Stimulated activated CD8-positive, alpha-beta memory T cell treated with anti-CD3 and anti-CD28 coated beads, Interleukin-12 subunit alpha, Interleukin-12 subunit beta, amount 100 ng/mL, for 24 hours (primary cell): ENCODE measurements around the gene GOSR2.
"Not testable (repeated sequence)": the region's sequence is repeated elsewhere in the genome, so short reads cannot be mapped to it uniquely, and the experiment has no call there.

Source experiments
- DNase-seq: peaks from one replicate; pipeline ENCODE4 v3.0.0-alpha.2; 2020; ENCODE audit errors: extremely low read depth

Gene GOSR2

GRCh38 chr17:46930051-46930450 is 7.1 kb downstream of the GOSR2 start:
- no peak for DNase-seq

DNA sequence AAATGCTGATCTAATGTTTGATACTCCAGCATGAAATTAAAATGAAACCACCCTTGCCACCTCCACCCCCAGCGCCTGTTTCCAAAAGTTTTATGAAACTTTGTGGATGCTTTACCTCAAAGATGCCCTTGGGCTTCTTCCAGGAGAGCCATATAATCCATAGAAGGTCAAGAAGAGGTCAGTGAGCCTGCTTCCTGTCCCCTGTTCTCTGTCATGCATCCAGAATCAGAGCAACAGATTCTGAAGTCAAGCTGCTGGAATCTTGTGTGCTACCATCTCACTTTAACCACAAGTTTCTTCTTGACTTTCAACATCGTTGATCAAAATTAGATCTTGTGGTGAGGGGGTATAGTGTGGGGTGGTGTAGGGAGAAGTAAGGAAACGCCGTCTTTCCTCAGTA is 8.6 kb downstream of the GOSR2 start:
- no peak for DNase-seq

- no peak for DNase-seq
Measured at GRCh38 chr17:46935658-46936266, 12.8 kb downstream of the GOSR2 start.

DNA sequence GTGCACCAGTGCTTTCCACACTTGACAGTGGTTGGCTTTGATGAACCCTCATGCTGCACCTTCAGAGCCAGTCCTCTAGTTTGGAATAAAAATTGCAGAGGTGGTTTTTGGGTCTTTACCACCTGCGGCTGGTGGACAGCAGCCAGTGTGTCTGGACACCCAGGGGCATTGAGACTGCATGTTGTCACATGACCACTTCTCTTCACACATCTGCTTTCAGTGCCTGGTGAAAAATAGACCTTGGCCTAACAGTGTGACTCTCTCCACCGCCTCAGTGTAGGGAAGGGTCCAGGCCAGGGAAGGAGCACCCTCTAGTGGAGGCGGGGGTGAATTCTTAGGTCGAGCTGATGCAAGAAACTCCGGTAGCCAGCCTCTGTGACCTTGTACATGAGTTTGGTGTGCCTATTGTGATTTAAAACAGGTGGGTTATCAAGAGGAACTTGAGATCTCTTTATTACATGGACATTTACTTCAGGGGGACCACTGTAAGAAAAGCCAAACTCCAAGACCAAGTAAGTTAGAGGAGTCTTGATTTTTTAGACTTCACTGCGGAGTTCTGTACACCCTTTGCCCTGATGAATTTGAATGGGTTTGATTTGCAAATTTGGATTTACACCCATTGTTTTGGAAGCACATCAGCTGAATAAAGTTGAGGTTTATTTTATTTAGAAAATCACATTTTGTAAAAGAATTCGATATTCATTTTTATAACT is 17.9 kb downstream of the GOSR2 start:
- DNase-seq, result no peak

- no peak for DNase-seq
Measured at GRCh38 chr17:46942441-46943217, 19.7 kb downstream of the GOSR2 start.

- no peak for DNase-seq
Measured at GRCh38 chr17:46943218-46943500, 20.2 kb downstream of the GOSR2 start.

DNA sequence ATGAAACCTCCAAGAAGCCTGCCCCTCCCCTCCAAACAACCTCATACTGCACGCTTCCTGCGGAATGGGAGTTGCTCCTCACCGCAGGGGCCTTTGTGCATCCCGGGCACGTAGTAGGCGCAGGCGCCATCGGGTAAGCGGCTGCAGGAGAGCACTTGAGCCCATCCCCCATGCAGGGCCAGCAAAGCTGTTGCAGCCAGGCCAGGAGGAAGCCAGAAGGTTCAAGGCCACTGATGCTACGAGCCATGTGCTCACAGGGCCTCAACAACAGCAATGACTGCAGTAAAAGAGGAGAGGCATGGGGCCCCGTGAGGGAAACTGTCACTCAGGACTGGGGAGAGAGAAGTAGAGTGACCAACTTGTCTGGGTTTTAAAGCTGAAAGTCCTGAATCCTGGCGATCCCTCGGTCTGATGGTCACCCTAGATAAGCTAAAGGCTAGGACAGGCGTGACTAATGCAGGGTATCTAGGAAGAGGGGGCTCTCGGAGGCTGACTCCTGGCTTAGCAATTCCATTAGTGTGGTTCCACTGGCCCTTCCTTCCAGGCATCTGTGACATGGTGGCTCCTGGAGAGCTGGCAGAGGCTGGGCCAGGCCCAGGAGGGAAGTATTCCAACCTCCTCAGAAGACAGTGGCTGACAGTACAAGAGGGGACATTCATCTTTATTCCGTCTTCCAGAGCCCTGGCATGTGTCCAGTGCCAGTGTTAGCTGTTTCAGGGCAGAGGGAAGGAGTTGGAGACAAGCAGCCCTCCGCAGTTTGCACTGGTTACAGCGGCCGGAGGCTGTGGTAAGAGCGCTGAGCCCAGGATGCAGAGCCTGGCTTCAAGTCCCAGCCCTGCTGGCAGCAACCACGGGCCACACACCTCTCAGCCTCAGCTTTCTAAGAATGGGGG is 20.8 kb downstream of the GOSR2 start:
- no peak for DNase-seq

DNA sequence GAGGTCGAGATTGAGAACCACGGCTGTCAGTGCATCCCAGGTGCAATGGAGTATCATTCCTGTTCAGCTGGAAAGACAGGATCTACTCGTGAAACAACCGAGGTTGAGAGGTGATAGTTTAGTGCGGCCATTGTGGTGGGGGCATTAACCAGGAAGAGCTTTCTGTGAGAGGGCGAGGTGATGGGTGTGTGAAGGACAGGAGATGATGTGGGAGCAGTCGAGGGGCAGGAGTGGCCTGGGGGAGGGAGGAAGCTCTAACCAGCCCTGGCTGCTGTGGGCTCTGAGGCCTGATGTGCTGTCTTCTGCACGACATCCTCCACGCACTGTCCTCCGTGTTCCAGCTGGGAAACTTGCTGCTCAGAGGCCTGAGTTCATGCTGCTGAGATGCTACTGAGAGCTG is 22.0 kb downstream of the GOSR2 start:
- no peak for DNase-seq

DNA sequence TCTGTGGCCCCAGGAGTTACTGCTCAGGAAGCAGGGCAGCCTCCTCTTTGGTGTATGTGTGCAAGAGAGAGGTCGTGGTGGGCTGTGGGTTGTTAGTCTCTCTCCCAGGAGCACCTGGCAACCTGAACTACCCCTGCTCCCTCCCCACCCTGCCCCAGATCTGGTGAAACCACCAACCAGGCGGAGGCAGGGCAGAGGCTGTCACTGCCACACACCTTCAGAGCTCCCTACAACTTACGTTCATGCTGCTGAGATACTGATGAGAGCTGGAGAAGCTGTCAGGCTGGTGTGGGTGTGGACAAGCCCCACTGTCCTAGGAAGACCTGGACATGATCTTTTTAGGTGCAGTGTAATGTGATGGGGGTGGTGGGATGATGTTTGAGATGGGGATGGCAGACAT is 24.3 kb downstream of the GOSR2 start:
- DNase-seq, result no peak

DNA sequence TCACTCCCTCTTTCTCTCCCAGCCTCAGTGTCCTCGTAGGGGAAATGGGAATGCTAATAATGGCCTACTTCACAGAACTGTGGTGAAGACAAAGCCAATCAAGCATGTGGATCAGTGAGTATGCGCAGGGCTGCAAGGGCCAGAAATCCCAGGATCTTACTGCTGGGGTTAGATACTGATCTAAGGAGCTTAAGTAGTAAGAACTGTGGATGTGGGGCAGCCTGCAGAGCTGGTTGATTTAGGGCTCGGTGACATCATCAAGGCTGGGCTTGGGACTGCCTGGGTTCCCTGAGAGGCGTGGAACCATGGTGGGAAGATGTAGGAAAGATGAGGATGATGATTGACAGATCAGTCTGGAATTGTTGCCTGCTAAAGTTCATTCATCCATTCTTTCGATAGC is 25.6 kb downstream of the GOSR2 start:
- DNase-seq, result no peak

- DNase-seq, result no peak
Measured at GRCh38 chr17:46949291-46950174, 26.6 kb downstream of the GOSR2 start.

DNA sequence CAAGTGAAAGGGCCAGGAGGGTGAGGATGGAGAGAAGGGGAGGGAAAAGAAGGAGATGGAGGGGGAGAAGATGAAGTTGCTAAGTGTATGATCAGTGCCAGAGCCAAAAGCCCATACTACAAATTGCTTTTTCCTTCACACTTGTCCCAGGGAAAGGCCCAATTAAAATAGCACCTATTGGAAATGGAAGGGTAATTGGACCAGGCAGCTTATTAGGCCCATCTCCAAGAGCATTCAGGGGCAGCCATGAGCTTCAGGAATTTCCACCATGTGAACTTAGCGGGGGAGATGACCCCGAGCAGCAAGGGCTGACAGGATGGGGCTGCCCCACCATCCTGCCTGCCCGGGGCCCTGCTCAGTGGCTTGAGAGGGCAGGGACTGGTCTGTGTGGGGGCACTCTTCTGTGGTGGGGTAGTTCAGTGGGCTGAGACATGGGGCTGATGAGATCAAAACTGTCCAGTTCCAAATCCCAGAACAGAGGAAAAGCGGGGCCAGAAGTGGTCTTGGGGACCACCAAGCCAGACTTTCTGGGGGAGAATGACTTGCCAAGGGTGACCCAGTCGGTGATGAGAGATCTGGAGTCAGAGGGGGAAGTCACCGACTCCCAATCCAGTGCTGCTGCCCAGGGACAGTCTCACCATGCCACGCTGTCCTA is 27.5 kb downstream of the GOSR2 start:
- no peak for DNase-seq

DNA sequence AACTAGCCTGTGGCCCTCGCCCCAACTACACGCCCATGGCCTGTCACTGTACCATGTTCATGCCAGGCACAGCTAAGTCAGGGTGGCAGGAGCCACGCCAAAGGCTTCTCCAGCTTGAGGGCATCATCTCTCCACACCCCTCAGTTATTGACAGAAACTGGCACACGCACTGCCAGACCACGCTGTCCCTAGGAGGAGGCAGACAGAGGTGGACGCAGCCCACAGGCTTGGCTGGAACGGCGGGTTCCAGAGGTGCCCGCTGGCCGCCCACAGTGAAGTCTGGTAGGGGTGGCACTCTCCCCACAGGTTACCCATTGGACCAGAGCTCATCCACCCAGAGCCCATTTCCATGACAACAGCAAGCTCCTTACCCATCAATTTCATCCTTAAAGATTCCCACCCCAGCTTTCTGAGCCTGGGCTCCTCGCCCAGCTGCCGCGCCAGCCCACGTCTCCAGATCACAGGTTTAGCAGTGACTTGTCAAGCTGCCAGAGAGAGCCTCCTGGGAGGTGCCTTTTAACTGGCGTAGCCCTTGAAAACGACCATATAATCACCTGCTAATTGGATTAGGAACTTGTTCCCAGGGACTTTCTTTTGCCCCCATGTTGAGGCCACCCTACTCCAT is 28.1 kb downstream of the GOSR2 start:
- DNase-seq, result no peak

GRCh38 chr17:46951706-46952105 is 28.7 kb downstream of the GOSR2 start:
- no peak for DNase-seq

DNA sequence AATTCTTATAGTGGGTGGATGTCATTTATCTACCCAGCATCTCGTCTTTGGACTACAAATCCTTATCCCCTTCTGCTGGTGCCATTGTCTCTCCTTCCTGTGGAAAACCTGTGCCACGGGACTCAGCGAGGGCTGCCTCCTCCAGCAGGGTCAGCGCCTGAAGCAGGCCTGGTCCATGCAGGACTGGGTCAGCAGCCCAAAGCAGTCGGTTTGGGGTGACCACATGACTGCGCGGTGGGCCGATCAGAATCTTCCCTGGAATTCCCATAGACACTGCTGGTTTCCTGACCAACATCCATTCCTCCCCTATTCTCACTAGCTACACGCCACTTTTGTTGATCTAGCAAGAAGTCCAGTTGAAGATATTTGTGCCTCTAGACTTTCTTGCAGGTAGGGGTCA is 29.2 kb downstream of the GOSR2 start:
- no peak for DNase-seq

DNA sequence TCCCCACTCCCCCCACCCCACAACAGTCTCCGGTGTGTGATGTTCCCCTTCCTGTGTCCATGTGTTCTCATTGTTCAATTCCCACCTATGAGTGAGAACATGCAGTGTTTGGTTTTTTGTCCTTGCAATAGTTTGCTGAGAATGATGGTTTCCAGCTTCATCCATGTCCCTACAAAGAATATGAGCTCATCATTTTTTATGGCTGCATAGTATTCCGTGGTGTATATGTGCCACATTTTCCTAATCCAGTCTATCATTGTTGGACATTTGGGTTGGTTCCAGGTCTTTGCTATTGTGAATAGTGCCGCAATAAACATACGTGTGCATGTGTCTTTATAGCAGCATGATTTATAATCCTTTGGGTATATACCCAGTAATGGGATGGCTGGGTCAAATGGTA is 30.2 kb downstream of the GOSR2 start:
- not testable (repeated sequence) for DNase-seq

- DNase-seq, result no peak
Measured at GRCh38 chr17:46958041-46958591, 35.2 kb downstream of the GOSR2 start.

GRCh38 chr17:46960152-46960551 is 37.2 kb downstream of the GOSR2 start:
- DNase-seq, result no peak

DNA sequence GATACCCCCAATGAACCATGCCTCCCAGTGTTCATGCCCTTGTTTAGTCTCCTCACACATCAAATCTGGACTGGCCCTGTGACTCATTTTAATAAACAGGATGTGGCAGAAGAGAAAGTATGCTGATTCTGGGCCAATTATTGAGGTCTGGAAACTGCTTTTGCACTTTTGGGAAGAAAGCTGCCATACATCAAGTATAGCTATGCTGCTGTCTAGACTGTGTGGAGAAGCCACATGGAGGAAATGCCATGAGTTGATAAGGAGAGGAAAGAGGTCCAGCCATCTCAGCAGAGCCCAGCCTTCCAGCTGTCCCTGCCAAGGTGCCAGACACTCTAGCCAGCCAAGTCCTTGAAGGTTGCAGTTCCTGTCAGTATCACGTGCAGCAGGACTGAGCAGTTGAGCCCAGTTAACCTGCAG is 39.4 kb downstream of the GOSR2 start:
- no peak for DNase-seq

DNA sequence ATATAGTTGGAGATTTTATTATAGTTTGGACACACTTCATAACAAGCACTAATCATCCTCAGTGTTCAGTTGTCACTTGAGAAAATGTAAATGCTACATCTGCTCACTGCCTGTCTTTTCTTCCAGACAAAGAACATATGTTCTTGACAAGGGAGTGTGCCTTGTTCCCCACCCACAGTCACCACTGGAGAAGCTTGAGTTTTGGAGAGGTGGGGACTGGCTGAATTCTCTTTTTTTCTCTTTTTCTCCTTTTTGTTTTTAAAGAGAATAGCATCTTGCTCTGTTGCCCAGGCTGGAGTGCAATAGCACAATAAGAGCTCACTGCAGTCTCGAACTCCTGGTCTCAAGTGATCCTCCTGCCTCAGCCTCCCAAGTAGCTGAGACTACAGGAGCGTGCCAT is 40.6 kb downstream of the GOSR2 start:
- no peak for DNase-seq
